CD4-positive, alpha-beta T cell (primary cell): ENCODE measurements around the gene GDAP2. TPM values are rescaled to one million over a fixed set of nuclear protein-coding genes. Genes with fewer than 3 reads are reported as not detected.

Experiments
- ATAC-seq: fragments of 200-7000 bp; cut with Tn5 transposase; one replicate; pipeline ENCODE4 v1.10.0; 2022; ENCODE audit warnings: mild to moderate bottlenecking; ENCODE audit not compliant: poor library complexity
- CTCF ChIA-PET: fragments of 350-600 bp; sonication (Branson Sonifier 250); formaldehyde crosslinking; loops from one replicate; lab custom pipeline; 2021; ENCODE audit warnings: antibody characterized with exemption, inconsistent platforms; lab: Charles Lee
- POLR2A ChIA-PET: fragments of 350-600 bp; sonication (Branson Sonifier 250); formaldehyde crosslinking; loops from one replicate; lab custom pipeline; 2021; ENCODE audit warnings: antibody characterized with exemption, inconsistent platforms; lab: Charles Lee
- DNase-seq, 14 experiments: peaks; one replicate each; pipeline ENCODE4 v3.0.0-alpha.2; 2013 to 2020; ENCODE audit warnings: mixed read lengths in 2 of 14
- H3K27ac ChIP-seq, 2 donors: one replicate each; pipeline versions ENCODE4 v1.5.1 to v1.7.0; 2013; ENCODE audit warnings: low read length in 2 of 2, low read depth in 1 of 2, mild to moderate bottlenecking in 1 of 2
- H3K27me3 ChIP-seq, 2 experiments: 1 replicate in 1 of 2; 2 replicates in 1 of 2; pipeline versions ENCODE4 v1.6.1 to v1.7.0; 2013; ENCODE audit warnings: low read length in 2 of 2, control low read depth in 1 of 2, mild to moderate bottlenecking in 1 of 2, moderate library complexity in 1 of 2; ENCODE audit not compliant: insufficient read depth in 2 of 2, control insufficient read depth in 1 of 2
- H3K36me3 ChIP-seq: one replicate; pipeline ENCODE4 v1.6.1; 2013; ENCODE audit warnings: low read length, control low read depth; ENCODE audit not compliant: insufficient read depth
- H3K4me1 ChIP-seq: one replicate; pipeline ENCODE4 v1.6.1; 2013; ENCODE audit warnings: low read length, control low read depth; ENCODE audit not compliant: insufficient read depth
- H3K4me3 ChIP-seq: one replicate; pipeline ENCODE4 v1.5.1; 2013; ENCODE audit warnings: mild to moderate bottlenecking, low read length, moderate library complexity
- H3K9me3 ChIP-seq, 2 experiments: 1 replicate in 1 of 2; 2 replicates in 1 of 2; pipeline versions ENCODE4 v1.6.1 to v1.7.0; 2013; ENCODE audit warnings: low read length in 2 of 2, mild to moderate bottlenecking in 2 of 2, control low read depth in 1 of 2, moderate library complexity in 1 of 2; ENCODE audit not compliant: control insufficient read depth in 1 of 2, insufficient read depth in 1 of 2
- H3K27ac Mint-ChIP-seq: one replicate; pipeline ENCODE4 v1.8.0; 2020; ENCODE audit warnings: mixed read lengths
- H3K27me3 Mint-ChIP-seq: one replicate; pipeline ENCODE4 v1.8.0; 2021; ENCODE audit warnings: mixed read lengths
- H3K36me3 Mint-ChIP-seq: one replicate; pipeline ENCODE4 v1.8.0; 2021; ENCODE audit warnings: low read depth, mixed read lengths
- H3K4me1 Mint-ChIP-seq: one replicate; pipeline ENCODE4 v1.8.0; 2021; ENCODE audit warnings: low read depth, mixed read lengths
- H3K4me3 Mint-ChIP-seq: one replicate; pipeline ENCODE4 v1.8.0; 2020; ENCODE audit warnings: mild to moderate bottlenecking, mixed read lengths
- H3K9me3 Mint-ChIP-seq: one replicate; pipeline ENCODE4 v1.8.0; 2020; ENCODE audit warnings: mixed read lengths
- intact Hi-C, 2 experiments: fragments of 100-400 bp; cut with DNase I in 1 of 2; cut with micrococcal nuclease in 1 of 2; formaldehyde crosslinking; loops; one replicate each; pipeline versions ENCODE4 v1.15.1 to v1.9.0; 2023 to 2025; cut with DNase I, micrococcal nuclease
- total RNA-seq, 174 experiments: library from RNA in 2 of 174; stranded (reverse) in 2 of 174; gene quantifications; one replicate each; pipeline ENCODE4 v1.2.3 and lab custom pipeline; 2021 to 2026
- TF ChIP-seq, protein P1 (sequence below): fragments of 200-600 bp; IDR thresholded peaks from one replicate; pipeline ENCODE4 v1.8.0; 2022; ENCODE audit warnings: antibody characterized with exemption, mild to moderate bottlenecking

Gene GDAP2
- total RNA-seq, 2 experiments from 2014 or later: 18.1 to 18.9 TPM

GRCh38 chr1:117836069-117836468, 93.4 kb downstream of the GDAP2 start:
- H3K4me3 Mint-ChIP-seq: no peak overlapping the region
- no peak for ATAC-seq
- no peak for DNase-seq
- H3K9me3 Mint-ChIP-seq: peaks cover 2% of the 10 kb centered on the region
- H3K27me3 ChIP-seq: no peaks in the 10 kb centered on the region
- peaks cover 13% of the 10 kb centered on the region for H3K36me3 Mint-ChIP-seq
- no peaks in the 10 kb centered on the region for H3K4me1 Mint-ChIP-seq
- ChIA-PET CTCF (no interaction called here), POLR2A (no interaction called here)
- H3K27me3 Mint-ChIP-seq: no peaks in the 10 kb centered on the region
- TF ChIP-seq, protein P1, sequence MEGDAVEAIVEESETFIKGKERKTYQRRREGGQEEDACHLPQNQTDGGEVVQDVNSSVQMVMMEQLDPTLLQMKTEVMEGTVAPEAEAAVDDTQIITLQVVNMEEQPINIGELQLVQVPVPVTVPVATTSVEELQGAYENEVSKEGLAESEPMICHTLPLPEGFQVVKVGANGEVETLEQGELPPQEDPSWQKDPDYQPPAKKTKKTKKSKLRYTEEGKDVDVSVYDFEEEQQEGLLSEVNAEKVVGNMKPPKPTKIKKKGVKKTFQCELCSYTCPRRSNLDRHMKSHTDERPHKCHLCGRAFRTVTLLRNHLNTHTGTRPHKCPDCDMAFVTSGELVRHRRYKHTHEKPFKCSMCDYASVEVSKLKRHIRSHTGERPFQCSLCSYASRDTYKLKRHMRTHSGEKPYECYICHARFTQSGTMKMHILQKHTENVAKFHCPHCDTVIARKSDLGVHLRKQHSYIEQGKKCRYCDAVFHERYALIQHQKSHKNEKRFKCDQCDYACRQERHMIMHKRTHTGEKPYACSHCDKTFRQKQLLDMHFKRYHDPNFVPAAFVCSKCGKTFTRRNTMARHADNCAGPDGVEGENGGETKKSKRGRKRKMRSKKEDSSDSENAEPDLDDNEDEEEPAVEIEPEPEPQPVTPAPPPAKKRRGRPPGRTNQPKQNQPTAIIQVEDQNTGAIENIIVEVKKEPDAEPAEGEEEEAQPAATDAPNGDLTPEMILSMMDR: no peak
- intact Hi-C loops: no loop called here
- H3K4me1 ChIP-seq: no peaks in the 10 kb centered on the region
- no peaks in the 10 kb centered on the region for H3K36me3 ChIP-seq
- no peak overlapping the region for H3K27ac ChIP-seq
- H3K4me3 ChIP-seq: no peak overlapping the region
- no peaks in the 10 kb centered on the region for H3K9me3 ChIP-seq
- H3K27ac Mint-ChIP-seq: no peak overlapping the region

- ChIA-PET POLR2A (no interaction called here), CTCF (no interaction called here)
- no peaks in the 10 kb centered on the region for H3K4me1 ChIP-seq
- no peak overlapping the region for H3K4me3 Mint-ChIP-seq
- peaks cover 0 to 4% of the 10 kb centered on the region in 2 experiments for H3K9me3 ChIP-seq
- TF ChIP-seq, protein P1: no peak
- H3K36me3 ChIP-seq: no peaks in the 10 kb centered on the region
- H3K27me3 ChIP-seq: no peaks in the 10 kb centered on the region
- H3K27me3 Mint-ChIP-seq: no peaks in the 10 kb centered on the region
- no peak overlapping the region for H3K27ac ChIP-seq
- DNase-seq: no peak
- no peak overlapping the region for H3K27ac Mint-ChIP-seq
- intact Hi-C loops: no loop called here
- H3K9me3 Mint-ChIP-seq: peaks cover 7% of the 10 kb centered on the region
- H3K4me1 Mint-ChIP-seq: no peaks in the 10 kb centered on the region
- H3K36me3 Mint-ChIP-seq: peaks cover 8% of the 10 kb centered on the region
- no peak for ATAC-seq
- H3K4me3 ChIP-seq: no peak overlapping the region
Measured at GRCh38 chr1:117834416-117834815, 95.0 kb downstream of the GDAP2 start.

DNA sequence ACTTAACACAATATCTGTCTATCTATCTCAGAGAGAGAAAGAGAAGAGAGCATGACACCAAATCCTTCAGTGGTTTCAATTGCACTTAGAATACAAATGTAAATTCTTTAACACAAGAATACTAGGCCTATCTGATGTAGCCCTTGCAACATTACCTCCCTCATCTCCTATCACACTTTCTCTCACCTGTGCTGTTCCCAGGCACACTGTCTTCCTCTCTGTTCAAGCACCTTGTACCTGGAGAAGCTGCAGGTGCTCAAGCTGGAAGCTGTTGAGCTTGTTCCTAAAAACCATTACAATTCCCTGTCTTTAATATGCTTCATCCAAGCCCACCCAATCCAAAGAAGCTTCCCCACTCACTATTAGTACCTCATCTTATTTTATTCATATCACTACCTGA, 97.0 kb downstream of the GDAP2 start:
- ChIA-PET POLR2A (interaction anchor here (1.0 kb wide), 1 partner anchor 9 kb away, joined by 4 read pairs; no protein-coding TSS in a partner anchor), CTCF (no interaction called here)
- Mint-ChIP-seq H3K4me3 (no peak overlapping the region), H3K4me1 (no peaks in the 10 kb centered on the region), H3K27me3 (peaks cover 10% of the 10 kb centered on the region), H3K36me3 (peaks cover 4% of the 10 kb centered on the region), H3K9me3 (peaks cover 7% of the 10 kb centered on the region), H3K27ac (no peak overlapping the region)
- TF ChIP-seq, protein P1: no peak
- ATAC-seq (no peak), DNase-seq (no peak)
- H3K4me1 ChIP-seq: no peaks in the 10 kb centered on the region
- intact Hi-C loops: no loop called here
- peaks cover 0 to 4% of the 10 kb centered on the region in 2 experiments for H3K27me3 ChIP-seq
- no peaks in the 10 kb centered on the region for H3K36me3 ChIP-seq
- peaks cover 0 to 8% of the 10 kb centered on the region in 2 experiments for H3K9me3 ChIP-seq
- H3K4me3 ChIP-seq: no peak overlapping the region
- H3K27ac ChIP-seq: no peak overlapping the region
